IMR-90 (cell line): Measurements from ENCODE around the gene CLIC3. TPM values are rescaled to one million over a fixed set of nuclear protein-coding genes. Genes with fewer than 3 reads are reported as not detected.

ENCODE experiments used
- ATAC-seq: fragments of 200-7000 bp; cut with Tn5 transposase; 2 replicates; pipeline ENCODE4 v1.9.1; 2020; ENCODE audit warnings: low read depth, mild to moderate bottlenecking, moderate library complexity
- BruUV-seq: library from RNA; stranded (reverse); fragments of 400-500 nt; replicated peaks from 2 replicates; lab custom pipeline; 2021; lab: Mats Ljungman, UMichigan
- CTCF ChIA-PET: fragments of 300-600 bp; formaldehyde crosslinking; extraction: SDS; loops from one replicate; lab custom pipeline; 2021; ENCODE audit warnings: antibody characterized with exemption; lab: Yijun Ruan, JAX
- POLR2A ChIA-PET: fragments of 300-600 bp; sonication (Branson Sonifier 250); formaldehyde crosslinking; loops from one replicate; lab custom pipeline; 2022; ENCODE audit warnings: antibody characterized with exemption; ENCODE audit not compliant: unreplicated experiment; lab: Charles Lee
- DNase-seq: peaks from one replicate; pipeline ENCODE4 v3.0.0; 2013
- H2AFZ ChIP-seq: replicated peaks from 2 replicates; pipeline ENCODE3; 2013; ENCODE audit warnings: low read length, mild to moderate bottlenecking; ENCODE audit not compliant: poor library complexity
- H2AK5ac ChIP-seq: 2 replicates; pipeline ENCODE4 v1.6.1; 2013; ENCODE audit warnings: low read depth, low read length, inconsistent platforms
- H2AK9ac ChIP-seq: replicated peaks from 2 replicates; pipeline ENCODE3; 2013; ENCODE audit warnings: mild to moderate bottlenecking, low read depth, low read length, moderate library complexity; ENCODE audit not compliant: poor library complexity
- H2BK120ac ChIP-seq: 2 replicates; pipeline ENCODE4 v1.6.1; 2013; ENCODE audit warnings: low read depth, low read length, inconsistent platforms
- H2BK15ac ChIP-seq: 3 replicates; pipeline ENCODE4 v1.6.1; 2013; ENCODE audit warnings: low read depth, low read length, inconsistent platforms
- H2BK20ac ChIP-seq: 2 replicates; pipeline ENCODE4 v1.6.1; 2013; ENCODE audit warnings: low read depth, mild to moderate bottlenecking, inconsistent platforms, low read length, moderate library complexity
- H2BK5ac ChIP-seq: 2 replicates; pipeline ENCODE4 v1.6.1; 2013; ENCODE audit warnings: mild to moderate bottlenecking, low read depth, low read length, inconsistent platforms; ENCODE audit not compliant: poor library complexity, severe bottlenecking
- H3K14ac ChIP-seq: replicated peaks from 2 replicates; pipeline ENCODE4 v1.6.1; 2013; ENCODE audit warnings: low read depth, low read length, inconsistent platforms
- H3K18ac ChIP-seq: 2 replicates; pipeline ENCODE4 v1.6.1; 2013; ENCODE audit warnings: low read depth, low read length, control low read depth
- H3K23ac ChIP-seq: 2 replicates; pipeline ENCODE4 v1.6.1; 2013; ENCODE audit warnings: low read depth, low read length, inconsistent platforms
- H3K27ac ChIP-seq: 2 replicates; pipeline ENCODE4 v1.5.1; 2013; ENCODE audit warnings: mild to moderate bottlenecking, control low read depth, low read length; ENCODE audit not compliant: insufficient read depth
- H3K27me3 ChIP-seq: 2 replicates; pipeline ENCODE4 v1.6.1; 2013; ENCODE audit warnings: low read length; ENCODE audit not compliant: control insufficient read depth, insufficient read depth
- H3K36me3 ChIP-seq: 2 replicates; pipeline ENCODE4 v1.6.1; 2013; ENCODE audit warnings: low read length, mixed read lengths; ENCODE audit not compliant: control insufficient read depth, insufficient read depth
- H3K4ac ChIP-seq: 2 replicates; pipeline ENCODE4 v1.6.1; 2013; ENCODE audit warnings: low read depth, low read length, inconsistent platforms
- H3K4me1 ChIP-seq: 2 replicates; pipeline ENCODE4 v1.6.1; 2013; ENCODE audit warnings: low read length, mixed read lengths; ENCODE audit not compliant: control insufficient read depth, insufficient read depth
- H3K4me2 ChIP-seq: 2 replicates; pipeline ENCODE4 v1.6.1; 2013; ENCODE audit warnings: low read depth, mild to moderate bottlenecking, control low read depth, low read length, moderate library complexity
- H3K4me3 ChIP-seq: 2 replicates; pipeline ENCODE4 v1.5.1; 2013; ENCODE audit warnings: low read depth, mild to moderate bottlenecking, control low read depth, low read length, moderate library complexity; ENCODE audit not compliant: insufficient read depth
- H3K56ac ChIP-seq: 2 replicates; pipeline ENCODE4 v1.6.1; 2013; ENCODE audit warnings: low read length, inconsistent platforms; ENCODE audit not compliant: insufficient read depth; ENCODE audit errors: extremely low read depth
- H3K79me1 ChIP-seq, 2 experiments: 2 replicates each; pipeline ENCODE4 v1.6.1; 2013; ENCODE audit warnings: low read length in 2 of 2, inconsistent platforms in 1 of 2, low read depth in 1 of 2
- H3K9ac ChIP-seq: 2 replicates; pipeline ENCODE4 v1.6.1; 2013; ENCODE audit warnings: low read depth, low read length, control low read depth
- H3K9me1 ChIP-seq: 2 replicates; pipeline ENCODE4 v1.6.1; 2013; ENCODE audit warnings: low read length, inconsistent platforms; ENCODE audit not compliant: insufficient read depth
- H3K9me3 ChIP-seq: 2 replicates; pipeline ENCODE4 v1.6.1; 2013; ENCODE audit warnings: low read length; ENCODE audit not compliant: control insufficient read depth, insufficient read depth
- H4K20me1 ChIP-seq: 2 replicates; pipeline ENCODE4 v1.6.1; 2013; ENCODE audit warnings: low read length, inconsistent platforms; ENCODE audit not compliant: insufficient read depth
- H4K5ac ChIP-seq: 2 replicates; pipeline ENCODE4 v1.6.1; 2013; ENCODE audit warnings: mild to moderate bottlenecking, low read depth, low read length, control low read depth
- H4K8ac ChIP-seq, 2 experiments: 2 replicates each; pipeline ENCODE4 v1.6.1; 2013; ENCODE audit warnings: low read depth in 2 of 2, low read length in 2 of 2, control low read depth in 1 of 2, inconsistent platforms in 1 of 2
- H4K91ac ChIP-seq: 2 replicates; pipeline ENCODE4 v1.6.1; 2013; ENCODE audit warnings: low read depth, low read length, inconsistent platforms; ENCODE audit not compliant: insufficient read depth
- MXI1 ChIP-seq: IDR thresholded peaks from 2 replicates; pipeline ENCODE4 v1.6.1; 2012; ENCODE audit warnings: low read depth, mild to moderate bottlenecking, low read length, moderate library complexity, borderline replicate concordance
- NFE2L2 ChIP-seq: fragments of 150-350 bp; IDR thresholded peaks from 2 replicates; pipeline ENCODE4 v1.6.1; 2016; ENCODE audit warnings: low read depth, mild to moderate bottlenecking, low read length
- RCOR1 ChIP-seq: IDR thresholded peaks from 2 replicates; pipeline ENCODE4 v1.6.1; 2012; ENCODE audit warnings: mild to moderate bottlenecking, low read length, improper control_type of control experiment; ENCODE audit not compliant: insufficient replicate concordance
- WGBS, 2 experiments: methylation state at CpG; one replicate each; pipeline versions ENCODE4 v1.1.5 to v1.1.7; 2013; ENCODE audit warnings: missing lambda C conversion rate in 2 of 2; ENCODE audit not compliant: insufficient read length in 1 of 2; ENCODE audit errors: extremely low coverage in 2 of 2; 5-methylcytosine and 5-hydroxymethylcytosine counted together
- dilution Hi-C: fragments of 300-500 bp; cut with HindIII; formaldehyde crosslinking; loops from one replicate; pipeline ENCODE4 v1.14.3; 2018; ENCODE audit warnings: low sequenced_read_pairs; ENCODE audit not compliant: unreplicated experiment
- in situ Hi-C: fragments of 300-500 bp; cut with MboI; formaldehyde crosslinking; loops from 3 replicates; pipeline ENCODE4 v1.14.3; 2019; ENCODE audit warnings: low sequenced_read_pairs, inconsistent platforms, mixed read lengths
- intact Hi-C: fragments of 100-400 bp; cut with micrococcal nuclease; formaldehyde crosslinking; loops from 2 replicates; pipeline ENCODE4 v1.10.0; 2022
- polyA plus RNA-seq, 3 experiments: library from polyadenylated mRNA; depleted of rRNA; stranded (reverse); fragments of >200 nt; gene quantifications; 2 replicates each; pipeline ENCODE4 v1.2.3, GENCODE V29; 2012; ENCODE audit warnings: low replicate concordance in 1 of 3
- total RNA-seq: library from RNA; depleted of rRNA; stranded (reverse); fragments of >200 nt; gene quantifications from 2 replicates; pipeline ENCODE4 v1.2.3, GENCODE V29; 2012

The CLIC3 gene
- total and polyA plus RNA-seq, 2 of the 4 experiments (the other 2 are of a cell fraction) = 0.18 to 1.7 TPM

DNA sequence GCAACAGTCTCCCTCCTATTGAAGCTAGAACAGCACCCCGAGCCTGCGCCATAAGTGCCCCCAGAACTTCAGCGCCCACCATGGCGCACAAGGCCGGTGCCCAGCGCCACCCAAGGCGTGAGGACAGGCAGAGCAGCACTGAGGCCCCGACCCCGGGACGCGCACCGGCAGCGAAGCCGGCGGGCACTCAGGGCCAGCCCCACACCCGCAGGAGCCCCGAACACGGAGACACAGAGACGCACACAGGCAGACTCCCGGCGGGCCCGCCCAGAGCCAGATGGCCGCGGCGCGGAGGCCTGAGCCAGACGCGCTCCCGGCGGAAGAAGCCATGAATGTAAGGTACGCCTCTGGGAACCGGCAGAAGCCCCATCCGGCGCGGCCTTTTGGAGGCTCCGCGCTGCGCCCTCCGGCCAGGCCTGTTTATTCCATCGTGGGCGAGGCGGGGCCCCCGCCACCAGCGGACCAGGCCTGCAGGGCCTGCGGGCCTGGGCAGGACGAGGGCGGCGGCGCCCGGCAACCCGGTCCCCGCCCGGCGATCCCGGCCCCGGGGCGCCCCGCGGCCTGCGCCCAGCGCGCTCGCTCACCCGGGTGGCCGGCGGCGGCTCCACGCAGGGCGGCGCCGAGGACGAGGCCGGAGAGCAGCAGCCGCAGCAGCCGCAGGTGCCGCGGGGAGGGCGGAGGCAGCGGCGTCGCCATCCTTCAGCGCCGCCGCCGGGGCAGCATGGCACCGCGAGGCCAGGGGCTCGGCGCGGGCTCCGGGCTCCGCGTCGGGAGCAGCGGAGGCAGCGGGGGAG lies 49.1 kb upstream of the CLIC3 start:
- WGBS, 2 experiments = 3% methylated on average over 74 of the region's 96 CpGs; no CpG with 5 or more reads in 1 of the 2 experiments
- Histone ChIP-seq H3K4ac (0 out of 2 replicates have a peak overlapping the region, but pooled peaks have one; percentile 45), H3K27ac (no peak overlapping the region; the same call in 1 of the 2 replicates), H3K36me3 (peaks cover 3% of the 10 kb centered on the region; the same call in 1 of the 2 replicates), H2BK15ac (no peak overlapping the region), H2AK9ac (peak overlapping the region; percentile 93), H4K20me1 (peaks cover 30% of the 10 kb centered on the region), H4K5ac (no peak overlapping the region), H3K9me1 (no peaks in the 10 kb centered on the region), H3K18ac (no peak overlapping the region), H3K4me2 (peak overlapping the region; percentile 96), H3K14ac (no peak overlapping the region), H3K4me1 (peaks cover 11% of the 10 kb centered on the region), H3K56ac (no peak overlapping the region), H3K9me3 (no peaks in the 10 kb centered on the region), H2BK120ac (no peak overlapping the region), H2AK5ac (peak overlapping the region; percentile 24; the same call in 1 of the 2 replicates), H4K8ac (no peak overlapping the region), H3K4me3 (peak overlapping the region; percentile 63), H4K91ac (no peak overlapping the region), H3K9ac (peak overlapping the region; percentile 50), H3K23ac (no peak overlapping the region), H2BK20ac (no peak overlapping the region), H3K79me1 (peaks cover 5 to 16% of the 10 kb centered on the region in 2 experiments; a peak in 3 of 4 replicates), H2AFZ (peak overlapping the region; percentile 97), H3K27me3 (peaks cover 27% of the 10 kb centered on the region), H2BK5ac (no peak overlapping the region)
- in situ Hi-C loops = no loop called here
- ChIA-PET POLR2A (no interaction called here), CTCF (no interaction called here)
- TF ChIP-seq MXI1 (0 out of 2 replicates have a peak, but pooled peaks have one; percentile 8), RCOR1 (no peak), NFE2L2 (no peak)
- dilution Hi-C loops = no loop called here
- ATAC-seq = peak; percentile 59
- intact Hi-C loops = loop anchor here (1.0 to 2.0 kb wide), 2 partner anchors 22 to 181 kb away; partner anchors contain the start of gene RNF224
- BruUV-seq = no TSS peak
- DNase-seq = peak; percentile 38
